A204.1 (cell line): ENCODE data around the gene BBS9.

Experiments
- FAIRE-seq: peaks from 2 replicates; lab custom pipeline; 2012; peaks lifted over from hg19 to GRCh38; lab: Jason Lieb, UNC

BBS9 gene

DNA sequence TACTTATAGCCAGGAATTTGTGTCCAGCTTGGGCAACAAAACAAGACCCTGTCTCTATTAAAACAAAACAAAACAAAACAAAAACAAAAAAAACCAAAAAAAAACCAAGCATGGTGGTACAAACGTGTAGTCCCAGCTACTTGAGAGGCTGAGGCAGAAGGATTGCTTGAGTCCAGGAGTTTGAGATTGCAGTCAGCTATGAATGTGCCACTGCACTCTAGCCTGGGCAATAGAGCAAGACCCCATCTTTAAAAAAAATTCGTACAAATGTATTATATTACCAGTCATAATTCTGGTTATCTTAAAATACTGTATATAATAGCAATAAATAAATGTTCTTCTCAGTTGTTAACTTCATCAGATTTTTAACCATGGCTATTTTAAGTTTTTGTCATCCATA lies 2.3 kb upstream of the BBS9 start:
- FAIRE-seq = no peak

DNA sequence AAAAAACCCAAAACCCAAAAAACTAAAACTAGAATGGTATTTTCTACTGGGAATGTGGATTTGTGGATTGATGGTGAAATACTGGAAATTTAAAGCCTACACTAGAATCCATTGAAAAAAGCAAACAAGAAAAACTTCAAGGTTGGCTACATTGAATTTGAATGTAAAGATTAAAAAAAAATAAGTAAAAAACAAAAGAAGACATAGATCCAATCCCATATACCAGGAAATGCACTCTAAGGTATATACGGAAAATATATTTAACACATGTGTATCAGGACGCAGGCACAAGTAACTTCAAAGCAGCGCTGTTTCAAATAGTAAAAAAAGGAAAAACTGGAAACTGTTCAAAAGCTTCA lies 754 bp upstream of the BBS9 start:
- FAIRE-seq = no peak

DNA sequence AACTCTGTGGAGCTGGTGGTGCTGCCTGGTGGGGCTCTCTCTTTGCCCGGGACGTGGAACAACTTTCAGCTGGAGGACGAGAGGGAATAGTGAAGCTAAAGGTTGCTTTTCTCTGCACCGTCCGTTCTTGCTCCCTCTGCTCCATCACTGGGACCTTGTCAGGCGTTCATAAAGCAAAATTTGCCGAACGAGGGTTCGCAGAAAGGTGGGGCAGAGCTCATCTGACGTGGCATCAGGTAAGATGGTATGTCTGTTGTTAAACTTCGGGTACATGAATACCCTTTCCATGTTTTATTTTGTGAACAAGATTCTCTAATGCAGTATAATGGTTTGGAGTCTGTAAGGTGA lies 416 bp downstream of the BBS9 start:
- no peak for FAIRE-seq

DNA sequence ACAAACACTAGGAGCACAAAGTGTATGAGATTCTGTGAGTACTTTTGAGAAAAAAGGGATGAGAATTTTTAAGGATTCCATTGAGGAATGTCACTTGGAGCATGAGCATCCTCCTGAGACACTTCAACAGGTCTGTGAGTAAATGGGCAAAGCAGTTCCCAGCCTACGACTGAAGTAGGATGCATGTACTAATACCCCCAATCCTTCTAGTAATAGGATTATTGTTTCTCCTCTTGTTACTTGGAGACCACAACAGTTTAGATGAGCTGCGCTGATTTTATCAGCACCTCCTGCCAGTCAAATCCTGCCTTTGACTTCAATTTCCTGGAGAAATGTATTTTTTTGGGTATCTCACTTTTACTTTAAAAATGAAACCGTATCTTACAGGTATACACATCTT lies 820 bp downstream of the BBS9 start:
- FAIRE-seq = no peak

DNA sequence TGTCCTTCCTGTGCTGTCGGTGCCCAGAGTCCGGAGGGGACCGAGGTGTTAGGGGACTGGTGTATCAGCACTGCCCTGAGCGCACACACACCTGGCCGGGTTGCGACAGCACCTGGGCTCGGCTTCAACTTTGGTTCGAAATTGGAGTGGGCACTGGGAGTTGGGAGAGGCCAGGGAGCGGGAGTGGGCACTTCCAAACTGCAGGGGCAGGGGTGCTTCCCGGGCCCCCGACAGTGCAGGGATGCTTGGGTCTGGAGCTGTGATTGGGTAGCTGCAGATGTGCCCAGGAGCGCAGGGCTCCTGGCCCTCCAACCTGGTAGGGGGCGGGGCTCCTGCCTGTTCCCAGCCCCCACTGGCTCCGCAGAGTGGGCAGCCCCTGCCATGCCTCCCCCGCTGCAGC lies 7.7 kb downstream of the BBS9 start:
- no peak for FAIRE-seq

DNA sequence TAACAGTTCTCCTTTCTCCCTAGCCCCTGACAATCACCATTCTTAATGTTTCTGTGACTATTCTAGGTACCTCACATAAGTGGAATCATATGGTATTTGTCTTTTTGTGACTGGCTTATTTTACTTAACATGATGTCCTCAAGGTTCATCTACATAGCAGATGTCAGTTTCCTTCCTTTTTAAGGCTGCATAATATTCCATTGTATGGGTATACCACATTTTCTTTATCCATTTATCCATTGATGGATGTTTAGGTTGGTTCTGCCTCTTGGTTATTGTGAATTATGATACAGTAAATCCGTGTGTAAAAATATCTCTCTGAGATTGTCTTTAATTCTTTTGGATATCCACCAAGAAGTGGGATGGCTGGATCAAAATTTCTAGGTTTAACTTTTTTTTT lies 13.2 kb downstream of the BBS9 start:
- no peak for FAIRE-seq

DNA sequence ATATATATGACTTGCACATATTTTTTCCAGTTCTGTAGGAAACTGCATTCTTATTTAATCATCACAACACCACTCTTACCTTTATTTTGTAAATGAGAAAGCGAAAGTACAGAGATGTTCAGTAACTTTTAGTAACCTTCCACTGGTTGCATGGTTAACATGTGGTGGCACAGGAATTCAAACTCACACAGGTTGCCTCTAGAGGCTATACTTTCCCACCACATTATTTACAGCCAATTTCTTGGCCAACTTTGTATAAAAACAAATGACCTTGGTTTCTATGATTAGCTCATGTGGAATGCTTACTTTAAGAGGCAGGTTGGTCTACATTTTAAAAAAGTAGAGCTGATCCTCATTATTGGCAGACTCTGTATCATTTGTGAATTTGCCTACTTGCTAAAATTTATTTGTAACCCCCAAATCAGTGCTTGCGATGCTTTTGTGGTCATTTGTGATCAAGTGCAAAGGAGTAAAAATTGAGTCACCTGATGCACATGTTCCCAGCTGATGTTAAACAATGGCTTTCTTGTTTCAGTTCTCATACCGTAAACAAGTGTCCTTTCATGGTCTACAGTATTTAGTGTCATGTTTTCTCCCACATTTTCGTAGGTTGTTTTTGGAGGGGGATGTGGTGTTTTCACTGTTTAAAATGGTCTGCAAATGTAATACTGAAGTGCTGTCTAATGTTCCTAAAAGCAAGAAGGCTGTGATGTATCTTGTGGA lies 14.8 kb downstream of the BBS9 start:
- no peak for FAIRE-seq

DNA sequence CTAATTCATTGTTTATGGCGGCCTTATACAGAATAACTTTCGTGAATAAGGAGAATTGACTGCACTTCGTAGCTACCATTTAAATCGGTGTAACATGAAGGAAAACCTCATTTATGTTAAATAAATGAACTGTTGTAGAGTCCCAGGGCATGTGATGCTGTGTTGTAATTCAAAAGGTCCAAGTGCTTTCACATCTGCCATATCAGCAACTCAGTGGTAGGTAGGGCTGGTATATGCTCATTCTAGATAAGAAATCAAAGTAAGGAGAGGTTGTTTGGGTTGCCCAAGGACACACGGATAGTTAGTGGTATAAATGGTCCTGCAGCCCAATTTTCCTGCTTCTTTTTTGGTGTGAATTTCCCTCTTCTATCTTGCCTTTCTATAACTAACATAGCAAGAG lies 15.8 kb downstream of the BBS9 start:
- FAIRE-seq = no peak

DNA sequence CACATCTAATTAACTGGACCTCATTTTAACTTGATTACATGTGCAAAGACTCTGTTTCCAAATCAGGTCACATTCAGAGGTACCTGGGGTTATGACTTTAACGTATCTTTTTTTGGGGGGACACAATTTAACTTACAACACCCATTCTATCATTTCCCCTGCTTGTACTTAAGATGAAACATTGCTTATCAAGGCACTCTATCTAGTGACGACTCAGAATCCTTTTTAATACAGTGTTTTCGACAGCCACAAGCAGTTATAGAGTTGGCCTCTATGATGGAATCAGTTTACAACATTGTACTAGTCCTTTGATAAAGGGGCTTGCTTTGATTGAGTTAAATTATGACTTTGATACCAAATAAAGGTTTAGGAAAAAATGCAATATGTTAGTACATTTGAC lies 22.7 kb downstream of the BBS9 start:
- FAIRE-seq = no peak

DNA sequence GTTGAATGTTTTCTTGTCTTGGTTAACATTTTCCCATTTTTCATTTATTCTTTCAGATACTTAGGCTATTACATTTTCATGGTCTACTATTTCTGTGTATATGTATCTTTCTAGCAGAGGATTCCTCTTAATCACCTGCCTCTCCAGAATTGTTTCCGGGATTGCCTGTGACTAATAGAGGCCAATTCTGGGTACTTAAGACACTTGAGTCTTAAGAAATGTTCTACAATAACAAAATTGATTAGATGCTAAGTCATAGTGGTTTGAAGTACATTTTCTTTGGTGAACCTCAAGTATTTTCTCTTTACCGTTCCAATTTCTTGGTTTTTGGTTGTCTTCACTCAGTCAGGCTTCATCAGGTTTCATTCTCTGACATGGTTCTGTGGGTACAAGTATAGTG lies 26.4 kb downstream of the BBS9 start:
- FAIRE-seq = no peak

DNA sequence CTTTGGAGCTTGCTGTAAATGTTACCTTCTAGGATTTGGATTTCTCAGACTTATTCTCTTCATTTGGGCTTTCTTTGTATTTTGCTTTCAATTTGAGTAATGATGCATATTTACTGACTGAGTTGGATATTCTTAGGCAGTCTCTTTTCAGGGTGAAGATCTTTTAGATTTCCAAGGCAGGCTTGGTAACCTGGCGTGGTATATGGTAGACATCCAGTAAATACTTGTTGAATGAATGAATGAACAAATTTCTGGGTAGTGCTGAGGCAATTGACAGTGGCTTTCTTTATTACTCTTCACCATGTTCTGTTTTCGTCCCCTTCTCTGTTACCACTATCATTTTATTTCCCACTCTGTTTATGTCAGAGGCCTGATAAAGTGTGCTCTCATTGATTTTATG lies 27.1 kb downstream of the BBS9 start:
- FAIRE-seq = no peak

DNA sequence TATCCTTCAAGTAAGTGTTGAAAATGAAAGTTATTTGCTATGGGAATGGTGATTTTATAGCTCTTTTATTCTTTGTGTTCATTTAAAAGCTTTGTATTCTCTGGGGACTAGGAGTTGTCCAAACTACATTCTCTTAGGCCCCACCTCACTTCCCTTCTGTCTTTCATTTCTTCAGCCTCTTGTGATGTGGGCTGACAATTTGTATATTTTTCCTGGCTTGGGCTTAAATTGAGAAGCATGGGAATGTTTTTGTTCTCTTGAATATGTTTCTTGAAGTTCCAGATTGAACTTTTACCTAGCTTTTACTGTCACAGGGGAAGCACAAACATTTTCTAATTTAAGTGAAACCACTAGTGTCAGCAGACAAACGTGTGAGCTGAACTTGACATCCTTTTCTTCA lies 27.9 kb downstream of the BBS9 start:
- FAIRE-seq = no peak

DNA sequence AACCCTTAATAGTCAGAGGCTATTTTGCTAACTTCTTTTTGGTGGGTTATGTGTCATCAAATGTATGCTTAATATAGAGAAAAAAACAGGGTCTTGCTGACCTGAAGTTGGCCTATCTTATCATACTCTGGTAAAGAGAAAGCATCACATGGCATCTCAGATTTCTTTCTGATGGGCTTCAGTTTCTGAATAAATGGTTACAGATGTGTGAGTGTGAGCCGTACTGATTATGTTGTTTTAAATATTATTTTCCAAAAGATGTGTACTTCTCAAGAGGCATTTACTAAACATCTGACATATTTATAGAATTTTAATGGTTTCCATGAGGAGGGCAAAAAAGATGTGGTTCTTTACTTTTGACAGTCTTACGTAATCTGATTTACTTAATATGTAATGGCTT lies 28.4 kb downstream of the BBS9 start:
- FAIRE-seq = no peak

DNA sequence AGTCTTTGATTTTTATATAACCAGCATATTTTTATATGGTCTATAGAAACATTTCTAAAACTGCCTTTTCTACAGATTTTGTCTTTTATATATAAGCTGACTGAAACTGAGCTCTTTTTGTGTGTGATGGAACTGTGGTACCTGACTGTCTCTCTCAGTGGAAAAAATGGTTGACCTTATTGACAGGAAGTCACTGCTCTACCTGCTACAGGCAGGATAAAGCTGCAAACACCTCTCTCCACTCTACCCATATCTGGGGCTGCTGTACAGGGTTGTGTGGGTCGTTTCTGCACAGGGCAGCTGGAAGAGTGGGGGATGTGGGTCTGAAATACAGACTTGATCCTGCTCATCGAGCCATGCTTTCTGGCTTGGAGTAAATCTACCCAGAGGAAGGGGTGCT lies 48.5 kb downstream of the BBS9 start:
- no peak for FAIRE-seq

DNA sequence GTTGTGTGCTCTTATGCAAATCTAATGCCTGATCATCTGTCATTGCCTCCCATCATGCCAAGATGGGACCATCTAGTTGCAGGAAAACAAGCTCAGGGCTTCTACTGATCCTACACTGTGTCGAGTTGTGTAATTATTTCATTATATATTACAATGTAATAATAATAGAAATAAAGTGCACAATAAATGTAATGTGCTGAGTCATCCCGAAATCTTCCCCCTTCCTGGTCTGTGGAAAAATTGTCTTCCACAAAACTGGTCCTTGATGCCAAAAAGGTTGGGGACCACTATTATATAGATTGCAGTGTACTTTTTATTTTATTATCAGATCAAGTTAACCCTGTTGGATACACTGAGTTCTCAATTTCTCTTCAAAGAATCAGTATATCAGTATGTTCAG lies 50.2 kb downstream of the BBS9 start:
- no peak for FAIRE-seq

DNA sequence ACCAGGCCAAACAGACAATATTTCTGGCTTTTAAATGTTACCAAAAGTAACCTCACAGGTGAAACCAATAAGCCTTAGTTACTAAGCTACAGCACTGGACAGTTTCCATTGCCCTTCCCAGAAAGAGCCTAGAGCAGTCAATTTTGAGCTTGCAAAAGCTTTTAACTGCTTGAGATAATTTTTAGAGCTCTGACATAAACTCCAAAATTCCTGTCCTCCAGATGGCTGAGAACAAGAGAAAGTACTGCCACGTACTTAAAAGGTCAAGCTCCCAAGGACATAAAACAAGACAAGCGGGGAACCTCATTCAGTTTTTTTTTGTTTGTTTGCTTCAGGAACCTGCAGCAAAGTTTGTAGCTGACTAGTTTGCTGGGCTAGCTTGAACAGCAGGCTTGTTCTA lies 54.1 kb downstream of the BBS9 start:
- no peak for FAIRE-seq

DNA sequence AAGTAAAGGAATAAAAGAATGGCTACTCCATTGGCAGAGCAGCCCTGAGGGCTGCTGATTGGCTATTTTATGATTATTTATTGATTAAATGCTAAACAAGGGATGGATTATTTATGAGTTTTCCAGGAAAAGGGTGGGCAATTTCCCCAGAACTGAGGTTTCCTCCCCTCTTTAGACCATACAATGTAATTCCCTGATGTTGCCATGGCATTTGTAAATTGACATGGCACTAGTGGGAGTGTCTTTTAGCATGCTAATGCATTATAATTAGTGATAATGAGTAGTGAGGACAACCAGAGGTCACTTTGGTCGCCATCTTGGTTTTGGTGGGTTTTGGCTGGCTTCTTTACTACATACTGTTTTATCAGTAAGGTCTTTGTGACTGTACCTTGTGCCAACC lies 55.5 kb downstream of the BBS9 start:
- FAIRE-seq = no peak

DNA sequence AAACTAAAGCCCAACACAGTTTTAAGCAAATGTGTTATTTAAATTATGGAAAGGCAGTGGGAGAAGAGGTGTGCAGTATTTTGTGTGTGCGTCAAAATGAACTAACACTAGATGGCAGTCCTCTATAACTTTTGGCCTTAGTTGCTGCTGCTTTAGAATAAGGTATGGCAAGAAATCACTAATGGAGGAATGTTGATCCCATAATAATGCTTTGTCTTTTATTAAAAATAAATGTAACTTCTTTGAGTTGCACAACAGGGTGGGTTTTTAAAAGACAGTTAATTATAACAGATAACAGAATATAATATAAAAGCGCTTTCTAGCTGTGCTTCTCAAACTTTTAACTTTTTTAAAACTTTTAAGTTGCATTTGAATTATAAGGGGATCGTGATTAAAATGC lies 56.4 kb downstream of the BBS9 start:
- FAIRE-seq = peak; percentile 98

DNA sequence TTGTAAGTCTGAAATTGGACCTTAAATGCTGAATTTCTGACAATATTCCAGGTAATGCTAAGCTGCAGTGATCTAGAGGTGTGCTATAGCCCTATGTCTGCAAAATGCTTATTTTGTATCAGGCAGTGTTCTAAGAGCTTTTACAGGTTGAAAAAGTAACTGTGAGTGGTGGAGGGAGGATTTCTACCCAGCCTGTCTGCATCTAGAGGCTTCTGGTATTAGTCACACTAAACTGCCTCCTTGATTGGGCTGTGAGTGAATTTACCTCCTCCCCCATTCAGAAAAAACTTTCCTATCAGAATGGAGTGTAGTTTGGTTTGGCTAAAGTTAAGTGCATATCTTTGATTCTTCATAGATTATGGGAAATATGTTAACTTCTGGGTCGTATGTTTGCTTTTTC lies 56.8 kb downstream of the BBS9 start:
- no peak for FAIRE-seq

DNA sequence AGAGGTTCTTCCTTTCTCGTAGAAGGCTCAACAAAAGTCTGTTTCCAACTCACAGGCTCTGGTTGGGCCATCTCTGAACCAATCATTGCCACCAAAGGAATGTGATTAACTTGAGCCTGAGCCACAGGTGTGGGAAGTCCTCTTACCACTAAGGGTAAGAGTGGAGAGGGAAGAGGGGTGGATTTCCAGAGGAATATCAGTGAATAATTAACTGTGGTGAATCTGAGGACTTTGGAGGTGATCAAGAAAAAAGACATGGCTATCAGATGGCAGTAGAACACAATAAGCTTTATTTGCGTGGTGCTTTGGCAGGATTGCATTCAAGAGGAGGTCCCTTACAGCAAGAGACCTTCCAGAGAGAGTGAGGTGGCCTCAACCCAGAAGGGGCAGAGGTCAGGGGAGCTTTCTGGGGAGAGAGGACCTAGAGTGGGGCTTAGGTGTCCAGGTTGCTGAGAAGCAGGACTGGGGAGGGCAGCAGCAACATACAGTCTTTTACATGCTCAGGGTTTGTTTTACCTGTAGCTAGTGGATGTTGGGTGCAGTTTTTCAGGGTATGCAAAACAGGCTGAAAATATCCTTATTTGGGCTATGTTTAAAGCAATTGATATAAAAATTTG lies 61.4 kb downstream of the BBS9 start:
- FAIRE-seq = no peak

DNA sequence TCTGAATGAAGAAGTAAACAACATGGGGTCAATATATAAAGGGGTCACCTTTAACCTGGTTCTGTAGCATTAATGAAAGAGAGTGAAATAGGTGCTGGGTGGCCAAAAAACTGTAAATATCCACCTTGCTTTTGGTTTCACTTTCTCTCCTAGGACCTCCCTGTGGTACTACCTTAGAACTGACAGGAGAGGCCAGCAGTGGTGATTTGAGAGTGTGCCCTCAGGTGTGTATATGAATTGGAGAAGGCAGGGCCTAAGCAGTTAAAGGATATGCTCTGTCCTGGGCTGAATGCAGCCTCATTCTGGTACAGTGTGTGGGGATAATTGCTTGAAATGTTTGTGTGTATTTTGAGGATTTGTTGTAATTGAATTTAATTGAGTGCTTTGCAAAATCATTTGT lies 62.0 kb downstream of the BBS9 start:
- FAIRE-seq = no peak

DNA sequence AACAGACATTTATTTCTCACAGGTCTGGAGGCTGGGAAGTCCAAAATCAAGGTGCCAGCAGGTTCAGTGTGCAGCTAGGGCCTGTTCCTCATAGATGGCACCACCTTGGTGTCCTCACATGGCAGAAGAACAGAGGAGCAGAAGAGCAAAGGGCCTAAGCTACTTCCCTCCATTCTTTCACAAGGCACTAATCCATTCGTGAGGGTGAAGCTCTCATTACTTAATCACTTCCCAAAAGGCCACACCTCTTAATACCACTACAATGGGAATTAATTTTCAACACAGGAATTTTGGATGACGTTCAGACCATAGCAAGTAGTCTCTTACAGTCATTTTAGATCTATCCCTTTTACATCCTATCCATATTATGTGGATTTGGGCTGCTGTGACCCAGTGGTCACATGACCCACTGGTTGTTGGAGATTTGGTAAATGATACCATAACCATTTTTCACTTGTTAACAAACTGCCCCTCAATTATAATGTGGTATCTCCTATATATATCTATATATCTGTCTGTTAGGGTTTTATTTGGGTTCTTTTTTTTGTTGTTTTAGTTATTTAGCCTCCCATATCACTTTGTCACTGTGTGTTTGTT lies 63.4 kb downstream of the BBS9 start:
- FAIRE-seq = no peak

DNA sequence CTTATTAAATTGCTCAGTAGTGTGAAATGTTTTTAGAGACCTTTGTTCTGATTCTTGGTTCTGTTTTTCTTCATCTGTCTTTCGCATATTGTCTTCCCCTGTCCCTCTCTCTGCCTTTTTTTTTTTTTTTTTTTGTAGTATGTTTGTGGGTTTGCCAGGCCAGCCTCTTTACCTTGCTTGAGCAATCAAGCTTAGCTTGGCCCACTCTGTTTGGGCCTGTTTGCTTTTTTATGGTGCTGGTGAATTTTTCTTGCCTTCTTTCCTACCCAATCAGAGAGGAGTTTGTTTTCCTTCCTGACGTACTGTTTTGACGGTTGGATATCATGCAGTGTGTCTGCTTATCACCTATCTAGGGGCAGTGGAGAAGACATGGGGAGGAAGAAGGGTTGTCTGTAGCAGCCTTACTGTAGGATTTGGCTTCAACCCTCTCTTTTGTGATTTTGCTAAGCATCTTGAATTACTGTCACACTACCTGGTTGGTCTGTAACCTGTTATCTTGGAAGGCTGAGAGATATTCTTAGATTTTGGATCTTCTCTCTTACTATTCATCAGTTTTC lies 64.0 kb downstream of the BBS9 start:
- FAIRE-seq = no peak

DNA sequence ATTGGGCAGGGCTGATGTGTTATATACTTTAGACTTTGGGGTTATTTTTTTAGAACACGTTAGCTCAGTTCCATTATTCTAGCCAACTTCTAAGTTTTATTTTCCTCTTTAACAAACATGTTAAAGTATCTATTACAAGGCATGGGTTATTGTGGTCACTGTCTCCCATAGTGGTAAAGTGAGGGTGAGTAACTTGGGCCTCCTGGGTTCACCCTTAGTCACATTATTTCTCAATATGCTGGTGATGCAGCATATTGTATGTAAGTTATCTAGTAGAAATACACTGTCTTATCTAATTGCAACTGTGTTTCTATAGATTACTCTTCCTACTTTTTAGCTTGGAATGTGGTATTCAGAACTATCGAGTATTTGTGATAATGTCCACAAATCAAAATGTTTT lies 65.9 kb downstream of the BBS9 start:
- no peak for FAIRE-seq
